ENCODE data around the gene NPC1.
"Not testable (repeated sequence)": the region's sequence is repeated elsewhere in the genome, so short reads cannot be mapped to it uniquely, and the experiment has no call there.

The NPC1 gene

GRCh38 chr18:23565916-23566547 is 20.3 kb downstream of the NPC1 start:
- H3K27me3 ChIP-seq (ENCODE audit: insufficient read depth, low read length), result no peaks in the 10 kb centered on the region
- no peak overlapping the region for H3K4me2 ChIP-seq (ENCODE audit: low read length)
- no peaks in the 10 kb centered on the region for H3F3A ChIP-seq (ENCODE audit: insufficient read depth, low read length)
- H3K9me2 ChIP-seq (ENCODE audit: low read depth, low read length), result no peaks in the 10 kb centered on the region
- TF ChIP-seq EZH2 (IDR thresholded peaks at IDR 0.05; ENCODE audit: borderline replicate concordance, low read length), result no peak
- no peak for TF ChIP-seq CTCF (IDR thresholded peaks at IDR 0.05; ENCODE audit: low read length)
- no peaks in the 10 kb centered on the region for H3K4me1 ChIP-seq (ENCODE audit: insufficient read depth, low read length, severe bottlenecking)
- H3K36me3 ChIP-seq (ENCODE audit: insufficient read depth, low read length), result peaks cover 72% of the 10 kb centered on the region
- no peaks in the 10 kb centered on the region for H3K9me3 ChIP-seq (ENCODE audit: low read length)
- no peaks in the 10 kb centered on the region for H3K79me2 ChIP-seq (ENCODE audit: insufficient read depth, low read length)
- H4K20me1 ChIP-seq (ENCODE audit: insufficient read depth, low read length), result no peaks in the 10 kb centered on the region
- H2AFZ ChIP-seq (ENCODE audit: low read length), result no peak overlapping the region
- H3K9ac ChIP-seq (ENCODE audit: low read length), result no peak overlapping the region
- no peak overlapping the region for H3K4me3 ChIP-seq (ENCODE audit: low read depth, low read length, poor library complexity, severe bottlenecking)
- H3K27ac ChIP-seq (ENCODE audit: low read depth, low read length, poor library complexity, severe bottlenecking), result no peak overlapping the region

- no peaks in the 10 kb centered on the region for H3K9me2 ChIP-seq (ENCODE audit: low read depth, low read length)
- no peaks in the 10 kb centered on the region for H3K9me3 ChIP-seq (ENCODE audit: low read length)
- no peak overlapping the region for H3K4me3 ChIP-seq (ENCODE audit: low read depth, low read length, poor library complexity, severe bottlenecking)
- H3K4me2 ChIP-seq (ENCODE audit: low read length), result no peak overlapping the region
- H3F3A ChIP-seq (ENCODE audit: insufficient read depth, low read length), result no peaks in the 10 kb centered on the region
- H3K4me1 ChIP-seq (ENCODE audit: insufficient read depth, low read length, severe bottlenecking), result no peaks in the 10 kb centered on the region
- H3K27ac ChIP-seq (ENCODE audit: low read depth, low read length, poor library complexity, severe bottlenecking), result no peak overlapping the region
- H3K79me2 ChIP-seq (ENCODE audit: insufficient read depth, low read length), result no peaks in the 10 kb centered on the region
- H3K36me3 ChIP-seq (ENCODE audit: insufficient read depth, low read length), result peaks cover 66% of the 10 kb centered on the region
- TF ChIP-seq CTCF (IDR thresholded peaks at IDR 0.05; ENCODE audit: low read length) (no peak), EZH2 (IDR thresholded peaks at IDR 0.05; ENCODE audit: borderline replicate concordance, low read length) (no peak)
- H3K27me3 ChIP-seq (ENCODE audit: insufficient read depth, low read length), result no peaks in the 10 kb centered on the region
- H4K20me1 ChIP-seq (ENCODE audit: insufficient read depth, low read length), result no peaks in the 10 kb centered on the region
- H2AFZ ChIP-seq (ENCODE audit: low read length), result no peak overlapping the region
- no peak overlapping the region for H3K9ac ChIP-seq (ENCODE audit: low read length)
These were observed 22.8 kb downstream of the NPC1 start for GRCh38 chr18:23563377-23564043.

- no peak for TF ChIP-seq CTCF (IDR thresholded peaks at IDR 0.05; ENCODE audit: low read length)
- TF ChIP-seq EZH2 (IDR thresholded peaks at IDR 0.05; ENCODE audit: borderline replicate concordance, low read length), result no peak
- Histone ChIP-seq H4K20me1 (ENCODE audit: insufficient read depth, low read length) (no peaks in the 10 kb centered on the region), H3F3A (ENCODE audit: insufficient read depth, low read length) (no peaks in the 10 kb centered on the region), H2AFZ (ENCODE audit: low read length) (no peak overlapping the region), H3K79me2 (ENCODE audit: insufficient read depth, low read length) (no peaks in the 10 kb centered on the region), H3K9me3 (ENCODE audit: low read length) (no peaks in the 10 kb centered on the region), H3K27ac (ENCODE audit: low read depth, low read length, poor library complexity, severe bottlenecking) (no peak overlapping the region), H3K4me3 (ENCODE audit: low read depth, low read length, poor library complexity, severe bottlenecking) (no peak overlapping the region), H3K27me3 (ENCODE audit: insufficient read depth, low read length) (no peaks in the 10 kb centered on the region), H3K4me1 (ENCODE audit: insufficient read depth, low read length, severe bottlenecking) (no peaks in the 10 kb centered on the region), H3K9ac (ENCODE audit: low read length) (no peak overlapping the region), H3K4me2 (ENCODE audit: low read length) (no peak overlapping the region), H3K9me2 (ENCODE audit: low read depth, low read length) (no peaks in the 10 kb centered on the region), H3K36me3 (ENCODE audit: insufficient read depth, low read length) (peaks cover 59% of the 10 kb centered on the region)
These were observed 26.1 kb downstream of the NPC1 start for GRCh38 chr18:23560186-23560585.

- H3K4me2 ChIP-seq (ENCODE audit: low read length); H3K27me3 ChIP-seq (ENCODE audit: insufficient read depth, low read length); H3K4me3 ChIP-seq (ENCODE audit: low read depth, low read length, poor library complexity, severe bottlenecking); H3K4me1 ChIP-seq (ENCODE audit: insufficient read depth, low read length, severe bottlenecking); H3F3A ChIP-seq (ENCODE audit: insufficient read depth, low read length); H3K9me2 ChIP-seq (ENCODE audit: low read depth, low read length); H3K9me3 ChIP-seq (ENCODE audit: low read length); H4K20me1 ChIP-seq (ENCODE audit: insufficient read depth, low read length); H3K79me2 ChIP-seq (ENCODE audit: insufficient read depth, low read length); H3K9ac ChIP-seq (ENCODE audit: low read length); H3K27ac ChIP-seq (ENCODE audit: low read depth, low read length, poor library complexity, severe bottlenecking); H2AFZ ChIP-seq (ENCODE audit: low read length): not testable (repeated sequence)
- peaks cover 70% of the 10 kb centered on the region for H3K36me3 ChIP-seq (ENCODE audit: insufficient read depth, low read length)
These were observed 28.8 kb downstream of the NPC1 start for GRCh38 chr18:23557511-23557910.
